GOT3 (cell line): ENCODE results near the gene FAM89B.

Source experiments
- DNase-seq: peaks from one replicate; lab custom pipeline; 2025; ENCODE audit warnings: mixed read lengths; lab: John Stamatoyannopoulos, UW

The FAM89B gene

DNA sequence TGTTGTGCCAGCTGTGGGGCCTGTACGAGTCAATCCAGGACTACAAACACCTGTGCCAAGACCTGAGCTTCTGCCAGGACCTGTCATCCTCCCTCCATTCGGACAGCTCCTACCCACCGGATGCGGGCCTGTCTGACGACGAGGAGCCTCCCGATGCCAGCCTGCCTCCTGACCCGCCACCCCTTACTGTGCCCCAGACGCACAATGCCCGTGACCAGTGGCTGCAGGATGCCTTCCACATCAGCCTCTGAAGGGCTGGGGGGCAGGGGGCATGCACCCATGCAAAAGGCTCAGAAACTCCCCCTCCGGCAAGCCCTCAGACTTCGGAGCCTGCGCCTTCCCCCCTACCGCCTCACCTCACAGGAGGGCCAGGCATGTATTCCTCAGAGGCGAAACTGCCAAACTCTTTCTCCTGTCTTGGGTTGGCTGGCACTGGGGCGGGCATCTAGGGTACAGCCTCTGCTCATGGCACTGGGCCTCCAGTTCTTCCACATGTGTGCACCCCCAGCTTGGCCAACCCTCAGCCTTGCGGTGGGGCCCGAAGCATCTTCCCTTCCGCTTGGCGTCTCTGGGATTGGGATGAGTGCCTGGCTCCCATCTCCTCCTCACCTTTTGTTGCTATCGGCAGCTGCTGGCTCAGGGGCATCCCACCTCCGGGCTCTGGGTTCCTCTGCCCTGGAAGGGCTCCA is 1.2 kb downstream of the FAM89B start:
- no peak for DNase-seq

DNA sequence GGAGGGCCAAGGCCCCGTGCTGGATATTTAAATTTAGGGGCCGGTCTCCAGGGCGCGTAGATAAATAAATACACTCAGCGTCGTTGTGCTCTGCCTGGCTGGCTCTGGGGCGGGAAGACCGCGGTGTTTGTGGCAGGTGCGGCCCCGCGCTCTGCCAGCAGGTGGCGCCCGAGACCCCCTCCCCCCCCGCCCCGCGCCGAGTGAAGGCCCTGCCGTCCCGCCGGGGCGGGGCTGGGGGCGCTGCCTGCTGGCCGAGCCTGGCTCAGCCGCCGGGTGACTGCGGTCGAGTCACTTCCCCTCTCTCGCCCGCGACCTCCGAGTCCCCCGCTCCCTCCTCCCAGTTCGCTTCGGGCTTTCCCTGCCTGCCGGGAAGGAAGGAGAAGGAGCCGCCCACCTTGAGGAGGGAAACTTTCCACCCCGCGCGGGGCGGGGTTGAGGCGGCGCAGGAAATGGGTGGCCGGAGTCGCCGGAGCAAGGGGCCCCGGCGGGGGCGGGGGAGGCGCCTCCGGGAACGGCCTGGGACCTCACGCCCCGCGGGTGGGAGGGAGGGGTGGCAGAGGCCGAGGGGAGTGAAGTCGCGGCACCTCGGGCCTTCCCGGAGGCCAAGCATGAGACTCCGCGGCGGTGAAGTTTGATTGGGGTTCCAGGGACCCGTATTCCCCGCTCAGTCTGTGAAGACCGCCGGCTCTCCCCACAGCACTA is 1.9 kb downstream of the FAM89B start:
- DNase-seq: peak; percentile 75

DNA sequence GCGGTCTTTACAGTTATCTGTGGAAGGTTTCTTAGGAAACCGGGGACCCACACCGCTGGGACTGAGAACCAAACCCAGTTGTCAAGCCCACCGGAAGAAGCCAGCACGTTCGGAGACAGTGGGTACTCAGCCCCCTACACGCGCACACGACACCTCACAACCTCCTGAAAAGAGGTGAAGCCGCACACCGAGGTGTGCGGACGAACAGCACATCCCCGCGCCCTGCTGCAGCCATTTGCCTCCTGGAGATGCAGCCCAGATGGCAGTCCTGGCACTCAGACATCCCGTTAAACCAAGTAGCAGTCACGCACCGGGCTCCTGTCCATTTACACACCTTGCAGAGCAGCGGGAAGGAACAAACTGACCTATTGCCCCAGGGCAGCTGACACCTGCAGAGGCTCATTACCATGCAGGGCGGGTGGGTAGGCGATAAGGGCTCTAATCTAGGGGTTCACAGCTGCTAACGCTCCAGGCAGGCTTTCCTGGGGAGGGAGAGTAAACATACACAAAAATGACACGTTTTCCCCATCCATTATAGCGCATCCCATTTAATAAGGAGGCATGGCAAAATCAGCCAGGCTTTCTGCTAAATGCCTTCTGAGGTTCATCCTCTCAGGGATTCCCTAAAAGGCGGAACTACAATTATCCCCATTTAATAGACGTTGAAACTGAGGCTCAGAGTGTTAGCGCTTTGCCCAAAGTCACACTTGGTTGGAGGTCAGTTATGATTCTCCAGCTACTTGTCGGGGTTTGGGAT is 2.7 kb downstream of the FAM89B start:
- no peak for DNase-seq

DNA sequence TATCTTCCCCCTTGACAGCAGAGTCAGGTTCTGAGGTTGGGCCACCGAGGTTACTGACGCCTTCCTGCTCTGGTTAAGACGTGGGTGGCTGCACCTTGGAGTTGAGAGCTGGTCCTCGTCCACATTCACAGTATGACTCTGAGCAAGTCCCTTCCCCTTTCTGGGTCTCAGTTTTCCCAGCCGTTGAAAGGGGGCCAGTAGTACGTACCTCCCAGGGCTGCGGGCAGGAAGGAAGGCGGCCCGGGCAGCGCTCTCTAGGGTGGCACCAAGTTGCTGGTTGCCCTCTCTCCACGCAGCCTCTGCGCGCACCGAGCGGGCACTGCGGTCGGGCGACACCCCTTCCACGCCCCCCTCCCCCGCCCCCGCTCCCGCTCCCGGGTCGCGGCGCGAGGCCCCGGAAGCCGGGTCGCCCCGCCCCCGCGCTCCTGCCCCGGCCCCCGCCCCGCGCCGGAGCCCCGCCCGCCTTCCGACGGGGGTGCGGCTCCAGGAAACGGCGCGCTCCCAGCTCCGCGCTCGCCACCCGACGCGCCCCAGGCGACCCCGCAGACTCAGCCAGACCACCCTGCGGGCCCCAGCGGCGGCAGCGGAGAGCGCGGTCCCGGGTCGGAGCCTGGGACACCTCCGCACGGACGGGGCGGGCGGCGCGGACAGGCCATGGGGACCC is 3.4 kb downstream of the FAM89B start, which contains the start of gene EHBP1L1:
EHBP1L1 (plus strand) TSS at position 486 of the 664 bp plus-strand sequence. CDS start 250 bp downstream, outside the sequence.
- no peak for DNase-seq

DNA sequence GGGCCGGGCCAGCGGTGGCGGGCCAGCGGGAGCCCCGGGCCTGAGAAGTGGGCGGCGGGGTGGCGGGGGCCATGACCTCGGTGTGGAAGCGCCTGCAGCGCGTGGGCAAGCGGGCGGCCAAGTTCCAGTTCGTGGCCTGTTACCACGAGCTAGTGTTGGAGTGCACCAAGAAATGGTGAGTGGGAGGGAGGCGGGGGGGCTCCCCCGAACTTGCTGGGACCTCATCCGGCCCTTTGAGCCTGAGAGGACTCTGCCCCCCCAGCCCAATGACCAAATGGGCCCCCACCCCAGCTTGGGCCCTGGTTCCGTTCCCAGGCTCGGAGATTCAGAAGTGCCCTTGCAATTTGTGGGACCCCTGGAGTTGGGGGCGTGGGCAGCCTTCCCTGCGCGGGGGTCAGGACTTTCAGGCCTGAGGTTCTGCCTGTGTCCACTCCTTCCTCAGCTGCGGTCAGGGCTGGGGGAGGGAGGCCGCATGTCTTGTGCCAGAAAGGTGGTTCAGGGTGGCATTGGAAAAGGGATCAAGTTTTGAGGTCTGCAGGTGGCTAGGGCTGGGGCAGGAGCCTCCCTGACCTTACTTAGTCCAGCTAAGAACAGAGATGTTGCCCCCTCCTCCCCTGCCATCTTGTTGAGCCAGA is 4.0 kb downstream of the FAM89B start:
- DNase-seq: no peak

DNA sequence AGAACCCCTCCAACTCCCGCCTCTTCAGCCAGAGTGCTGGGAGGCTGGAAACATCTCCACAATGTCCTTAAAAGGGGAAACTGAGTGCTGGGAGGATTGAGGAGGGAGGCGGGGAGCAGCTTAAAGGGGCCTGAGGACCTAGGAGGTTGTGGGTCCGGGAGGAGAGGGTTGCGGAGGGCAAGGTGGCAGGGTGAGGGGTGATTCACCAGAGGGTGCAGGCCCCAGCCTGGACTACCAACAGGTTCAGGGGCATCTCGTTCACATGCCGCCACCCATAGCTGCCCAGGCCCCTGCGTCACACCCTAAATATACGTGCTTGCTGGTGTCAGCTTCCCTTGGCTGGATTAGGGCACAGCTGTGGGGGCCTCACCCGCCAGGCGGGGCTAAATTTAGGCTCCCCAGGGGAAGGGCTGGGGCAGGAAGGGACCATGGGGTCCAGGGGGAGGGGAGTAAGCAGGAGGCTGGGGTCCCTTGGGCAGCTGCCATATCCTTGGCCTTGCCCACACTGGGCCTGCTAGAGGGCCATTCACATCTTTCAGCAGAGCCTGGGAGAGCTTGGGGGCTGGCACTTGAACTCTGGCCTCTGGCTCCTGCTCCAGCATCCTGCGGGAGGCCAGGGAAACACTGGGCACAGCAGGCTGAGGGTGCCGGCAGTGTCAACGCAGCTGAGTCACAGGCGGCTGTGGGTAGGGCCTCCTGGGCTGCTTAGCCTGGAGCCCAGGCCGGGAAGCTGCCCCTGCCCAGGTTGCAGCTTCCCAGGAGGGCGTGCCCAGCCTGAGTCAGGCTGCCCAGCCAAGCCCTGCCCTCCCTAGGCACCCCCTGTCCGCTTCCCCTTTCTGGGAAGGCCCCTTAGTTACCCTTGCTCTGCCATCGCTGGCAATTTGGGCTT is 4.8 kb downstream of the FAM89B start:
- DNase-seq: no peak

DNA sequence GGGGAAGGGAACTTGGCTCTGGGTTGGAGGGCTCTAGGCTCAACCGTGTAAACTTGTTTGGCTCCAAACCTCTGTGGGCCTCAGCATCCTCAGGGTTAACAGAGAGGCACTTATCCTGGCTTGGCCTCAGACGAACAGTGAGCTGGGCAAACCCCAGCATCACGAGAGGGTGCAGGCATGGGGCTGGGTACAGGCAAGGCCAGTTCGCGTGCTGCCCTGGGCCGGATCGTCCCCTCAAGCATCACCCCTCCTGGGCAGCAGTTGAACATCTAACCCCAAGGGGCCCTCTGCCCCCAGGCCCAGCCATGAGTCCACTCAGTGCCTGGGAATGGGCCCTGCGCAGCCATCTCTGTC is 5.4 kb downstream of the FAM89B start:
- no peak for DNase-seq

DNA sequence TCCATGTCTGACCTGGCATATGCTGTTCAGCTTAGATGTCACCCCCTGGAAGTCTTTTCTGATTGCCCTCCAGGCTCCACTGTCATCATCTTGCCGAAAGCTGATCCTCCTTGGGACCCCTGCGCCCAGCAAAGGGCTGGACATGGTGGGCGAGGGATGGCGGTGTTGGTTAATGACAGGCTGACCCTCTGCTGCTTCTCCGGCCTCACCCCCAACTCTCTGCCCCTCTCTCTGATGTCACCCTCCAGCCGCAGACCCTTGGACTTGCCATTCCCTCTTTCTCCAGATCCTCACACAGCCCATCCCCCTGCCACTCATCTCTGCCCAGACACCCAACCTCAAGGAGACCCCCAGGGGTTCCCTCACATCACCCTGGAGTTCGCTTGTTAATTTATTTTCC is 5.8 kb downstream of the FAM89B start:
- no peak for DNase-seq

DNA sequence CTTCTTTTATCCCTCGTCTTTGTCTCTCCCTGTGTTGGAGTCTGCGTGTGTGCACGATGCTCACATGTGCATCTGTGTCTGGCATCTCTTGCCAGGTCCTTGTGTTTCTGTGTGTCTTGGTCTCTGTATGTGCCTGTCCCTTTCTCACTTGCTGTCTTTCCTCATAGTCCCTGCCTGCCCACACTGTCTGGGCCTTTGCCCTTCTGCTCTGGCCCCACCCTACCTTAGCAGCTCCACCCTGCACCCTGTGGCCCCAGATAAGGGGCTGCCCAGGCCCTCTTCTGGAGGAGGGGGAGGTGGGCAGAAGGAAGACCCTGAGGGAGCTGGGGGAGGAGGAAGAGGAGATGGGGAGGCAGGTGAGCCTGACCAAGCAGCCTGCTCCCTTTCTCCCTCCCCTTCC is 6.3 kb downstream of the FAM89B start:
- no peak for DNase-seq

DNA sequence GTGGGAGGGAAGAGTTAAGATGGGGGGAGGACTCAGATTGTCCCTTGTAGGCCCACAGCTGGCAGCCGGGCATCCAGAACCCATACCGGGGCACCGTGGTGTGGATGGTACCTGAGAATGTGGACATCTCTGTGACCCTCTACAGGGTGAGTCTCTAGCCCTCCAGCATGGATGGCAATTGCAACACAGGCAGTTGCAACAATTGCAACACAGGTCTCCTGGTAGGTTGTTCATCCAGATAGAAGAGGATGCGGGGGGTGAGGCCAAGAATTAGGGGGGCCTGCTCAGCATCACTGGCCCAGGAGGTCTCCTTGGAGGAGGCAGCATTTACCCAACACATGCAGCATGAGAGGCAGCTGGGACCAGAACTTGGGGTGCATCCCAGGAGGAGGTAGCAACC is 7.0 kb downstream of the FAM89B start:
- no peak for DNase-seq

DNA sequence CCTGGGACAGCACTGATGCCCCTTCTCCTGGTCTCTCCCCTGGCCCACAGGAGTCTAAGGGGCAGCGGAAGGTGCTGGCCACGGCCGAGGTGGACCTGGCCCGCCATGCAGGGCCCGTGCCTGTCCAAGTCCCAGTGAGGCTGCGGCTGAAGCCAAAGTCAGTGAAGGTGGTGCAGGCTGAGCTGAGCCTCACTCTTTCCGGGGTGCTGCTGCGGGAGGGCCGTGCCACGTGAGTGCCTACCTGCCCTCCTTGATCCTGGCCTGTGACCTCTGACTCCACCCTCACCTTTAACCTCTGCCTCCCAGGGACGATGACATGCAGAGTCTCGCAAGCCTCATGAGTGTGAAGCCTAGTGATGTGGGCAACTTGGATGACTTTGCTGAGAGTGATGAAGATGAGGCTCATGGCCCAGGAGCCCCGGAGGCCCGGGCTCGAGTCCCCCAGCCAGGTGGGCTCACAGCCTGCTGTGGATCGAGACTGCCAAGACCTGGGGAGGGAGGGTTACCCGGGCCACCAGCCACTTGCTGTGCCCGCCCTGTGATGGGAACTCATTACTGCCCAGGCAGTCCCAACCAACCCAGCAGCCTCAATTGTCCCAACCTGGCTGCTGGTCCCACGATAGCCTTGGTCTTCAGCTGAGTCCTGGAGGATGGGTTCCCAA is 7.8 kb downstream of the FAM89B start:
- no peak for DNase-seq

DNA sequence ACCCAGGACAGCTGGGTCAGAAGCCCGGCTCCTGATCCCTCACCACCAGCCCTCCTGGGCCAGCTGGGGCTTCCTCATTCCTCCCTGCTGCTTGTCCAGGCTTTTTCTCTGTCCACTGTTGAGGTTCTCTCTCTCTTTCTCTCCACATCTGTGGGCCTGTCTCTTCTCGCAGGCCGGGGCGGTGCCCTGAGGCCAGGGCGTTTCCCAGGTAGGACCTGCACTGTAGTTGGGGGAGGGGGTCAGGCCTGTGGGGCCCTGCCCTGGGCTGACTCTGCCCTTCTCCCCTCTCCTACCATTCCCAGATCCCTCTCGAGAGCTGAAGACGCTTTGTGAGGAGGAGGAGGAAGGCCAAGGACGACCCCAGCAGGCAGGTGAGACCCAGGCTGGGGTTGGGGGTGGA is 8.4 kb downstream of the FAM89B start:
- DNase-seq: no peak

DNA sequence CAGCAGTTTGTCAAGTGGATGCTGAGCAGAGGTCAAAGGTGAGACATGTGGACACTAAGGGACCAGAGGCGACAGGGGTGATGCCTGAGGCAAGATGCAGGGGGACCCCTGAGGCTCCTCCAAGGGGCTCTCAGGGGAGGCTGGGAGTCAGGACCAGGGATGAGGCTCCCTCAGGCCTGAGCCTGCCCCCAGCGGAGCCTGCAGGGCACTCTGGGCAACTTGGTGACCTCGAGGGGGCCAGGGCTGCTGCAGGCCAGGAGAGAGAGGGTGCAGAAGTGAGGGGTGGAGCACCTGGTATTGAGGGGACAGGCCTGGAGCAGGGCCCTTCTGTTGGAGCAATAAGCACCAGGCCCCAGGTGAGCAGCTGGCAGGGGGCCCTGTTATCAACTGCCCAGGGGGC is 9.6 kb downstream of the FAM89B start:
- no peak for DNase-seq

DNA sequence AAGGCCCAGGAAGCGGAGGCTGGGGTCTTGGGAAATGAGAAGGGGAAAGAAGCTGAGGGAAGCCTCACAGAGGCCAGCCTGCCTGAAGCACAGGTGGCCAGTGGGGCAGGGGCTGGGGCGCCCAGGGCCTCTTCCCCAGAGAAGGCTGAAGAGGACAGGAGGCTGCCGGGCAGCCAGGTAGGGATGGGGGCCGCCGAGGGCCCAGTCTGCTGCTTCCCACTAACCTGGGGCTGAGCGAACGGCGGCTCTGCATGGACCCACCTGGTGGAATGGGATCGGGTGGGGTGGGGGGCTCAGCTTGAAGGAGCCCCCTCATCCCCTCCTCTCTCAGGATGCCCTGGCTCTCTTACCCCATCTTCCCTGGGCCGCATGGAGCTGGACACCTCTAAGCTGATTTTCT is 11.3 kb downstream of the FAM89B start:
- no peak for DNase-seq

DNA sequence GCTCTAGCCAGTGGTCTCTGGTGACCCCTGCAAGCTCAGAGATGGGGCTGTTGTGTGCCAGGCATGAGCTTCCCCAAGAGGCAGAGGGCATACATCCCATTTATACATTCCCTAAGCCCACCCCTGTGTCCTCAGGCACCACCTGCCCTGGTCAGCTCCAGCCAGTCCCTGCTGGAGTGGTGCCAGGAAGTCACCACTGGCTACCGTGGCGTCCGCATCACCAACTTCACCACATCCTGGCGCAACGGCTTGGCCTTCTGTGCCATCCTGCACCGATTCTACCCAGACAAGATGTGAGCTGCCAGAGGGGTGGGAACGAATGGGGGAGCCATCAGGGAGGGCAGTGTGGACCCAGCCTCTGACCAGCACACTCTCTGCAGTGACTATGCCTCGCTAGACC is 11.8 kb downstream of the FAM89B start:
- no peak for DNase-seq

DNA sequence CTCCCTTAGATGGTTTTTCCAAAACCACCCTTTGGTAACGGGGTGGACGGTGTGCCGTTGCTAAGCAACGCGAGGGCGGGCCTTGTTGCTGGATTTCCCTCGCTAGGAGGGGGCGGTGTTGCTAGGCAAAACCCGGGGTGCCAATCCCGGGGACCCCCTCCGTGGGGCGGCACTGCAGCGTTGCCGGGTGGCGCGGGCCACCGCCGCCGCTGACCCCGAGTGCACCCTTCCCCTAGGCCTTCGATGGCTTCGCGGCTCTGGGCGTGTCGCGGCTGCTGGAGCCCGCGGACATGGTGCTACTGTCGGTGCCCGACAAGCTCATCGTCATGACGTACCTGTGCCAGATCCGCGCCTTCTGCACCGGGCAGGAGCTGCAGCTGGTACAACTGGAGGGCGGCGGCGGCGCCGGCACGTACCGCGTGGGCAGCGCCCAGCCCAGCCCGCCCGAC is 12.4 kb downstream of the FAM89B start:
- DNase-seq: no peak

DNA sequence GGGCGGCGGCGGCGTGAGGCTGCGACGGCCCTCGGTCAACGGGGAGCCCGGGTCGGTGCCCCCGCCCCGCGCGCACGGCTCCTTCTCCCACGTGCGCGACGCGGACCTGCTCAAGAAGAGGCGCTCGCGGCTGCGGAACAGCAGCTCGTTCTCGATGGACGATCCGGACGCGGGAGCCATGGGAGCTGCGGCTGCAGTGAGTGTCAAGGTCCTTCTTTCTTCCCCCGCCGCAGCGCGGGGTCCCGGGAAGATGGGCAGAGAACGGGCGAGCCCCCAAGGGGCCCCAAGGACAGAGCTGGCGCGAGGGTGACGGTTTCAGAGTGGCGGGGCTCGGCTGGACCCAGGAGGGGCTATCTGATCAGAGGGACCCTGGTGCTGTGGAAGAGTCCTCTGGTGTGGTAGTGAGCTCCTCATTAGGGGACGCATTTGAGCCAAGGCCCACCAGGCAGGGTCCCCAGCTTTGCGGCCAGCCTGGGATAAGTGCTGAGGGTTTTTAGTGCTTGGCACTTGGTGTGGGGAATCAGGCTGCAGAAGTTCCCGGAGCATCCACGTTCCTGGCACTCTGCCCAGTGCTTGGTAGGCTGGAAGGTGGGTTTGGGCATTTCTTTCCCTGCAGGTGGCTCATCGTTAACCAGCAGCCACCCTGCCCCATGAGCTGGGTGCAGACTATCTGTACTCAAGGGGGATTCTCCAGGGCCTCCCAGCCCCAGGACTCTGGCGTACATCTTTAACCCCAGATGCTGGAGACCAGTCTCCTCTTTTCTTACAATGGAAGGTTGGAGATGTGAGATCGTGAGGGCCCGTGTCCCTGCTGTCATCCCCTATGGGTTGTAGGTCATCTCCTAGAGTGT is 13.3 kb downstream of the FAM89B start:
- DNase-seq: no peak

DNA sequence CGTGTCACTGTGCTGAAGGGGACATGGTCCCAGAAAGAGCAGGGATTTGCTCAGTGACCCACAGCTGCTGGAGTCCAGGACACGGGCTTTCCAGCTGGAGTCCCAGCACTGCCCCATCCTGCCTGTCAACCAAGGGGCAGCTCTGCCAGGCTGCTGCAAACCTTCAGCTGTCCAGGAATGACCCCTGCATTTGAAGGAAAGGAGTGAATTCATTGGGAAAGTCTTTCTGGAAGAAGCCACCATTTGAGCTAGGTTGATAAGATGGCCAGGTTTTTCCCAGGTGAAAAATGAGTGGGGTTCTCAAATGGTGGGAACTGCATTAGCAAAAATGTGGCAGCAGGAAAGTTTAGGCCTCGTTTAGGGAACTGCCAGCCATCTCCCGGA is 13.9 kb downstream of the FAM89B start:
- no peak for DNase-seq

DNA sequence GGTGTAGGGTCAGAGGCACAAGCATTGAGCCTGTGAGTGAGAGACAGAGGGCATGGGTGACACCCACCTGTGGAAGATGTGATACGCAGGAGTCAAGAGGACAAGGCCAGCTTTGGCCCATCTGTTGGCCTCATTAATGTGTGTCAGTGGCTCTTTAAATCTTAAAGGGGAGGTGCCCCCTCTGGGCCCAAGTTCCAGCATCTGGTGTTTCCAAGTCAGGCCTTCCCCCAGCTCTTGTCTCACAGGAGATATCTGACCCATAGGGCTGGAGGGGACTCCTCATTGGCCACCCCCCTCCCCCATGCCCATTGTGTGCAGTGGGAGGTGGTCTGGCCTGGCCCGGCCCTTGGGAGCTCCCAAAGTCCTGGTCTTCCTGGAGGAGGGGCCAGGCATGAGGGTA is 14.3 kb downstream of the FAM89B start:
- DNase-seq: no peak
